Thoracic aorta (tissue), 2 donors: ENCODE data around the gene SAMD14. TPM values are rescaled to one million over a fixed set of nuclear protein-coding genes. Genes with fewer than 3 reads are reported as not detected.

Source experiments
- ATAC-seq: fragments of 150-250 bp; one replicate; pipeline ENCODE4 v1.8.0; 2017; ENCODE audit warnings: low read depth; ENCODE audit not compliant: insufficient number of reproducible peaks, low FRiP score
- DNase-seq: peaks from one replicate; pipeline ENCODE4 v3.0.0-alpha.2; 2020; ENCODE audit warnings: low spot score
- H3K27ac ChIP-seq, 2 donors: fragments of 200-600 bp; sonication (generic); 1 replicate in 1 of 2; 2 replicates in 1 of 2; pipeline ENCODE4 v1.5.1; 2016; ENCODE audit warnings: mild to moderate bottlenecking in 2 of 2, moderate library complexity in 2 of 2
- H3K27me3 ChIP-seq: fragments of 200-600 bp; sonication (generic); replicated peaks from 2 replicates; pipeline ENCODE4 v1.6.0; 2016; ENCODE audit warnings: mild to moderate bottlenecking; ENCODE audit not compliant: insufficient read depth
- H3K36me3 ChIP-seq: fragments of 200-600 bp; sonication (generic); one replicate; pipeline ENCODE4 v1.5.1; 2016
- H3K4me1 ChIP-seq, 2 donors: fragments of 200-600 bp; sonication (generic); 1 replicate in 1 of 2; 2 replicates in 1 of 2; pipeline versions ENCODE4 v1.5.1 to v1.6.0; 2016; ENCODE audit warnings: low read depth in 2 of 2, mild to moderate bottlenecking in 1 of 2; ENCODE audit not compliant: control insufficient read depth in 1 of 2
- H3K4me3 ChIP-seq: fragments of 200-600 bp; sonication (generic); 2 replicates; pipeline ENCODE4 v1.5.1; 2016; ENCODE audit warnings: mild to moderate bottlenecking
- H3K9me3 ChIP-seq: fragments of 200-600 bp; sonication (generic); 2 replicates; pipeline ENCODE4 v1.5.1; 2016
- CTCF ChIP-seq: fragments of 200-600 bp; sonication (generic); IDR thresholded peaks from one replicate; pipeline ENCODE4 v1.5.1; 2019; ENCODE audit warnings: antibody characterized with exemption
- total RNA-seq, 2 donors: library from RNA; depleted of rRNA; stranded (reverse); fragments of >200 nt; gene quantifications; one replicate each; pipeline versions ENCODE4 v1.1.0 to v1.2.3, GENCODE V29; 2016

The SAMD14 gene
- total RNA-seq, 2 donors from 2014 or later, result 9.7 to 11.5 TPM

- TF ChIP-seq CTCF, result no peak
- no peaks in the 10 kb centered on the region for H3K9me3 ChIP-seq
- H3K27me3 ChIP-seq, result no peaks in the 10 kb centered on the region
- no peak overlapping the region for H3K27ac ChIP-seq
- no peak for DNase-seq
- H3K4me3 ChIP-seq, result no peak overlapping the region
- peaks cover 25 to 40% of the 10 kb centered on the region in 2 donors for H3K4me1 ChIP-seq
- ATAC-seq, result no peak
- no peaks in the 10 kb centered on the region for H3K36me3 ChIP-seq
Measured at GRCh38 chr17:50127697-50128361, 2.1 kb downstream of the SAMD14 start.

GRCh38 chr17:50125420-50125997 lies 4.5 kb downstream of the SAMD14 start:
- Histone ChIP-seq H3K27me3 (no peaks in the 10 kb centered on the region), H3K4me3 (no peak overlapping the region), H3K9me3 (no peaks in the 10 kb centered on the region), H3K27ac (no peak overlapping the region), H3K4me1 (peaks cover 12 to 17% of the 10 kb centered on the region in 2 donors), H3K36me3 (no peaks in the 10 kb centered on the region)
- DNase-seq, result no peak
- ATAC-seq, result no peak
- no peak for TF ChIP-seq CTCF

GRCh38 chr17:50123649-50124349 lies 6.2 kb downstream of the SAMD14 start:
- DNase-seq (no peak), ATAC-seq (no peak)
- no peak for TF ChIP-seq CTCF
- no peaks in the 10 kb centered on the region for H3K27me3 ChIP-seq
- no peak overlapping the region for H3K27ac ChIP-seq
- peaks cover 1 to 6% of the 10 kb centered on the region in 2 donors for H3K4me1 ChIP-seq
- no peaks in the 10 kb centered on the region for H3K9me3 ChIP-seq
- no peak overlapping the region for H3K4me3 ChIP-seq
- H3K36me3 ChIP-seq, result no peaks in the 10 kb centered on the region

GRCh38 chr17:50122945-50123344 lies 7.0 kb downstream of the SAMD14 start:
- H3K27me3 ChIP-seq, result no peaks in the 10 kb centered on the region
- peaks cover 0 to 4% of the 10 kb centered on the region in 2 donors for H3K4me1 ChIP-seq
- ATAC-seq (no peak), DNase-seq (no peak)
- no peaks in the 10 kb centered on the region for H3K9me3 ChIP-seq
- H3K36me3 ChIP-seq, result no peaks in the 10 kb centered on the region
- no peak for TF ChIP-seq CTCF
- no peak overlapping the region for H3K27ac ChIP-seq
- no peak overlapping the region for H3K4me3 ChIP-seq

GRCh38 chr17:50120475-50121253 lies 9.3 kb downstream of the SAMD14 start:
- DNase-seq (no peak), ATAC-seq (no peak)
- no peaks in the 10 kb centered on the region for H3K9me3 ChIP-seq
- TF ChIP-seq CTCF, result no peak
- no peaks in the 10 kb centered on the region for H3K27me3 ChIP-seq
- H3K36me3 ChIP-seq, result no peaks in the 10 kb centered on the region
- H3K27ac ChIP-seq, result no peak overlapping the region
- H3K4me1 ChIP-seq, result peaks cover 9 to 19% of the 10 kb centered on the region in 2 donors
- no peak overlapping the region for H3K4me3 ChIP-seq
